Activated gamma-delta T cell treated with Interleukin-2 at 50 U/mL for 16 hours (primary cell): ENCODE results near the gene IQCE.

Source experiments
- DNase-seq: peaks from one replicate; pipeline ENCODE4 v3.0.0-alpha.2; 2020

The IQCE gene

GRCh38 chr7:2617325-2617905 lies 58.6 kb downstream of the IQCE start:
- DNase-seq: no peak

- DNase-seq: no peak
These were observed 60.3 kb downstream of the IQCE start for GRCh38 chr7:2619116-2619515.

- no peak for DNase-seq
These were observed 62.5 kb downstream of the IQCE start for GRCh38 chr7:2621061-2621828.

- no peak for DNase-seq
These were observed 63.3 kb downstream of the IQCE start for GRCh38 chr7:2621948-2622640.

- DNase-seq: no peak
These were observed 64.3 kb downstream of the IQCE start for GRCh38 chr7:2622869-2623697.

- no peak for DNase-seq
These were observed 64.9 kb downstream of the IQCE start for GRCh38 chr7:2623698-2624014.

- no peak for DNase-seq
These were observed 65.6 kb downstream of the IQCE start for GRCh38 chr7:2624293-2624886.

GRCh38 chr7:2626498-2627117 lies 67.8 kb downstream of the IQCE start:
- no peak for DNase-seq

- no peak for DNase-seq
These were observed 68.7 kb downstream of the IQCE start for GRCh38 chr7:2627258-2628129.

GRCh38 chr7:2628130-2628482 lies 69.3 kb downstream of the IQCE start:
- DNase-seq: no peak

GRCh38 chr7:2628891-2629290 lies 70.1 kb downstream of the IQCE start:
- DNase-seq: no peak

- no peak for DNase-seq
These were observed 71.2 kb downstream of the IQCE start for GRCh38 chr7:2629746-2630681.

GRCh38 chr7:2631946-2632732 lies 73.4 kb downstream of the IQCE start, which contains the start of gene TTYH3:
TTYH3 (plus strand) TSS chr7:2631986; CDS start chr7:2632156, 170 bp downstream.
- peak; percentile 21 for DNase-seq

- DNase-seq: no peak
These were observed 74.2 kb downstream of the IQCE start for GRCh38 chr7:2632733-2633537.

- DNase-seq: peak; percentile 26
These were observed 74.9 kb downstream of the IQCE start for GRCh38 chr7:2633538-2634266.

- DNase-seq: no peak
These were observed 75.7 kb downstream of the IQCE start for GRCh38 chr7:2634267-2635145.
